ENCODE results near the gene TBC1D32.

Gene TBC1D32

GRCh38 chr6:121334299-121335086 is at the start of gene TBC1D32:
TSS of gene TBC1D32 (minus strand) at chr6:121334480. CDS start at chr6:121334430, 50 bp downstream.
- ChIA-PET CTCF (interaction anchor here (0.5 to 1.4 kb wide), 5 partner anchors 11 to 546 kb away, joined by 3 to 5 read pairs (median 4); no protein-coding TSS in a partner anchor), POLR2A (interaction anchor here (0.8 to 1.4 kb wide), 2 partner anchors 9 to 66 kb away, joined by 3 read pairs; no protein-coding TSS in a partner anchor)
- Histone ChIP-seq H3K4me3 (ENCODE audit: low read depth, low read length) (peak within 1 kb of the TSS; percentile 82), H3K9me3 (ENCODE audit: control insufficient read depth, insufficient read depth, low read depth, low read length) (no peaks in the 10 kb centered on the region), H3K36me3 (ENCODE audit: control insufficient read depth in 2 of 2, insufficient read depth in 1 of 2, low read length in 2 of 2) (no peaks in the 10 kb centered on the region), H3K4me1 (ENCODE audit: control insufficient read depth, insufficient read depth, low read length) (no peaks in the 10 kb centered on the region), H3K27ac (ENCODE audit: extremely low read depth, low read depth, low read length) (peak within 1 kb of the TSS; percentile 47; the same call in 1 of the 2 replicates)
- TF ChIP-seq ZFHX2 (tag by site-specific recombination; conservative IDR thresholded peaks at IDR 0.05) (peak; percentile 60), SCRT1 (tag by site-specific recombination; IDR thresholded peaks at IDR 0.05; ENCODE audit: borderline replicate concordance) (peak; percentile 99), PRDM10 (tag by site-specific recombination; IDR thresholded peaks at IDR 0.05) (peak; percentile 53), ZNF629 (tag by site-specific recombination; IDR thresholded peaks at IDR 0.05) (peak; percentile 98), ZNF692 (tag by site-specific recombination; IDR thresholded peaks at IDR 0.05) (peak; percentile 41; the same call in 1 of the 2 replicates), TRIM28 (IDR thresholded peaks at IDR 0.05; ENCODE audit: borderline replicate concordance, low read length) (peak; percentile 80; the same call in 1 of the 2 replicates), ZNF138 (tag by site-specific recombination; IDR thresholded peaks at IDR 0.05; ENCODE audit: borderline replicate concordance) (no peak), ZBTB48 (tag by site-specific recombination; IDR thresholded peaks at IDR 0.05) (peak; percentile 67; the same call in 1 of the 2 replicates), ZNF24 (tag by site-specific recombination; IDR thresholded peaks at IDR 0.05) (0 out of 2 replicates have a peak, but pooled peaks have one; percentile 48), ZNF132 (tag by site-specific recombination; IDR thresholded peaks at IDR 0.05; ENCODE audit: borderline replicate concordance) (no peak), ZBTB26 (tag by site-specific recombination; optimal IDR thresholded peaks at IDR 0.05) (peak; percentile 97), ZFP41 (tag by site-specific recombination; IDR thresholded peaks at IDR 0.05; ENCODE audit: borderline replicate concordance) (no peak), KLF17 (tag by site-specific recombination; IDR thresholded peaks at IDR 0.05) (peak; percentile 46; the same call in 1 of the 2 replicates), ZNF777 (tag by site-specific recombination; IDR thresholded peaks at IDR 0.05; ENCODE audit: borderline replicate concordance) (peak; percentile 41; the same call in 1 of the 2 replicates), ZEB2 (tag by site-specific recombination; IDR thresholded peaks at IDR 0.05) (0 out of 2 replicates have a peak, but pooled peaks have one; percentile 25), ZNF2 (tag by site-specific recombination; IDR thresholded peaks at IDR 0.05) (peak; percentile 69; the same call in 1 of the 2 replicates), ZNF341 (tag by site-specific recombination; IDR thresholded peaks at IDR 0.05; ENCODE audit: low read depth) (peak; percentile 80), ZXDB (tag by site-specific recombination; IDR thresholded peaks at IDR 0.05) (peak; percentile 80), ZNF394 (tag by site-specific recombination; IDR thresholded peaks at IDR 0.05; ENCODE audit: borderline replicate concordance) (peak; percentile 11; the same call in 1 of the 2 replicates), SP7 (tag by site-specific recombination; IDR thresholded peaks at IDR 0.05) (peak; percentile 71), ZBTB8A (tag by site-specific recombination; IDR thresholded peaks at IDR 0.05) (peak; percentile 62; the same call in 1 of the 2 replicates), CTCF (tag by site-specific recombination; IDR thresholded peaks at IDR 0.05) (0 out of 2 replicates have a peak, but pooled peaks have one; percentile 38), ZNF76 (tag by site-specific recombination; IDR thresholded peaks at IDR 0.05; ENCODE audit: borderline replicate concordance, low read depth) (0 out of 2 replicates have a peak, but pooled peaks have one; percentile 35)
